ENCODE data around the gene DLGAP1. TPM values are rescaled to one million over a fixed set of nuclear protein-coding genes. Genes with fewer than 3 reads are reported as not detected.

The DLGAP1 gene
- total and polyA plus RNA-seq, 2 donors (not counting 1 experiment from before 2014, with no cell fraction given), result 0.07 to 0.61 TPM

GRCh38 chr18:3510024-3510423 lies 945.1 kb downstream of the DLGAP1 start:
- H3K4me2 ChIP-seq (replicated peaks; ENCODE audit: low read depth, low read length, poor library complexity, severe bottlenecking), result no peak overlapping the region
- H3K4me1 Mint-ChIP-seq, result peaks cover 2% of the 10 kb centered on the region
- H3K9me3 ChIP-seq (ENCODE audit: control extremely low read depth in 1 of 3, control insufficient read depth in 2 of 3, insufficient read depth in 1 of 3, low read length in 2 of 3), result no peaks in the 10 kb centered on the region
- H3K36me3 ChIP-seq (replicated peaks in 1 of 2; ENCODE audit: control extremely low read depth in 1 of 2, control insufficient read depth in 1 of 2, extremely low read depth in 1 of 2, insufficient read depth in 2 of 2, low read length in 1 of 2), result no peaks in the 10 kb centered on the region
- no CpG with 5 or more reads among the region's 2 CpGs for WGBS (ENCODE audit: insufficient coverage)
- no peaks in the 10 kb centered on the region for H4K20me1 ChIP-seq (ENCODE audit: control insufficient read depth, insufficient read depth, low read length, poor library complexity, severe bottlenecking)
- no peak overlapping the region for H3K27ac Mint-ChIP-seq
- no peaks in the 10 kb centered on the region for H3K27me3 ChIP-seq (replicated peaks in 1 of 4; ENCODE audit: control extremely low read depth in 1 of 4, control insufficient read depth in 3 of 4, insufficient read depth in 4 of 4, low read length in 3 of 4)
- no peaks in the 10 kb centered on the region for H3K27me3 Mint-ChIP-seq
- no peak overlapping the region for H2AFZ ChIP-seq (ENCODE audit: insufficient read depth, low read depth, low read length, poor library complexity, severe bottlenecking)
- ChIA-PET CTCF (interaction anchor here (0.6 to 0.8 kb wide), 3 partner anchors 9 to 84 kb away, joined by 3 read pairs; no protein-coding TSS in a partner anchor), POLR2A (no interaction called here)
- no peak for ATAC-seq (ENCODE audit: low read depth)
- no peaks in the 10 kb centered on the region for H3K9me3 Mint-ChIP-seq (ENCODE audit: insufficient read depth)
- no peak overlapping the region for H3K27ac ChIP-seq (ENCODE audit: low read length in 2 of 2)
- H3K79me2 ChIP-seq (ENCODE audit: control insufficient read depth, insufficient read depth, low read length), result no peaks in the 10 kb centered on the region
- no peak overlapping the region for H3K4me3 Mint-ChIP-seq
- TF ChIP-seq CTCF (IDR thresholded peaks at IDR 0.05) (no peak), EZH2 (IDR thresholded peaks at IDR 0.05; ENCODE audit: borderline replicate concordance, insufficient read depth, low read depth, low read length, poor library complexity, severe bottlenecking) (no peak)
- DNase-seq, result no peak
- no peak overlapping the region for H3K9ac ChIP-seq (ENCODE audit: low read length)
- no peak overlapping the region for H3K4me3 ChIP-seq (ENCODE audit: control extremely low read depth in 1 of 5, extremely low read depth in 1 of 5, insufficient read depth in 1 of 5, low read depth in 2 of 5, low read length in 4 of 5)
- no peaks in the 10 kb centered on the region for H3K4me1 ChIP-seq (ENCODE audit: control insufficient read depth in 2 of 2, insufficient read depth in 2 of 2, low read length in 2 of 2)
- intact Hi-C loops (cut with micrococcal nuclease), result no loop called here

- no peak overlapping the region for H2AFZ ChIP-seq (ENCODE audit: insufficient read depth, low read depth, low read length, poor library complexity, severe bottlenecking)
- H3K9ac ChIP-seq (ENCODE audit: low read length), result no peak overlapping the region
- H4K20me1 ChIP-seq (ENCODE audit: control insufficient read depth, insufficient read depth, low read length, poor library complexity, severe bottlenecking), result no peaks in the 10 kb centered on the region
- no peak overlapping the region for H3K4me3 ChIP-seq (ENCODE audit: control extremely low read depth in 1 of 5, extremely low read depth in 1 of 5, insufficient read depth in 1 of 5, low read depth in 2 of 5, low read length in 4 of 5)
- H3K27me3 ChIP-seq (replicated peaks in 1 of 4; ENCODE audit: control extremely low read depth in 1 of 4, control insufficient read depth in 3 of 4, insufficient read depth in 4 of 4, low read length in 3 of 4), result no peaks in the 10 kb centered on the region
- Mint-ChIP-seq H3K27me3 (peaks cover 4% of the 10 kb centered on the region), H3K9me3 (ENCODE audit: insufficient read depth) (no peaks in the 10 kb centered on the region), H3K4me1 (peaks cover 2% of the 10 kb centered on the region), H3K4me3 (no peak overlapping the region), H3K27ac (no peak overlapping the region)
- H3K4me1 ChIP-seq (ENCODE audit: control insufficient read depth in 2 of 2, insufficient read depth in 2 of 2, low read length in 2 of 2), result no peaks in the 10 kb centered on the region
- no peak for ATAC-seq (ENCODE audit: low read depth)
- 90% methylated on average over 10 of the region's 17 CpGs for WGBS (ENCODE audit: insufficient coverage)
- H3K9me3 ChIP-seq (ENCODE audit: control extremely low read depth in 1 of 3, control insufficient read depth in 2 of 3, insufficient read depth in 1 of 3, low read length in 2 of 3), result no peaks in the 10 kb centered on the region
- ChIA-PET POLR2A (no interaction called here), CTCF (interaction anchor here (0.6 kb wide), 1 partner anchor 26 kb away, joined by 3 read pairs; no protein-coding TSS in a partner anchor)
- intact Hi-C loops (cut with micrococcal nuclease), result no loop called here
- DNase-seq, result no peak
- no peaks in the 10 kb centered on the region for H3K36me3 ChIP-seq (replicated peaks in 1 of 2; ENCODE audit: control extremely low read depth in 1 of 2, control insufficient read depth in 1 of 2, extremely low read depth in 1 of 2, insufficient read depth in 2 of 2, low read length in 1 of 2)
- TF ChIP-seq EZH2 (IDR thresholded peaks at IDR 0.05; ENCODE audit: borderline replicate concordance, insufficient read depth, low read depth, low read length, poor library complexity, severe bottlenecking), result no peak
- TF ChIP-seq CTCF (IDR thresholded peaks at IDR 0.05), result no peak
- no peak overlapping the region for H3K4me2 ChIP-seq (replicated peaks; ENCODE audit: low read depth, low read length, poor library complexity, severe bottlenecking)
- H3K27ac ChIP-seq (ENCODE audit: low read length in 2 of 2), result no peak overlapping the region
- no peaks in the 10 kb centered on the region for H3K79me2 ChIP-seq (ENCODE audit: control insufficient read depth, insufficient read depth, low read length)
Observed at GRCh38 chr18:3508576-3509549, 946.2 kb downstream of the DLGAP1 start.
